HG02938 (cell line): ENCODE results near the gene RAB11FIP2.

ENCODE experiments used
- ATAC-seq: cut with Tn5 transposase; IDR thresholded peaks from one replicate; pipeline ENCODE4 v1.9.1; 2021; ENCODE audit warnings: mild to moderate bottlenecking, moderate library complexity; ENCODE audit not compliant: unreplicated experiment

RAB11FIP2 gene

DNA sequence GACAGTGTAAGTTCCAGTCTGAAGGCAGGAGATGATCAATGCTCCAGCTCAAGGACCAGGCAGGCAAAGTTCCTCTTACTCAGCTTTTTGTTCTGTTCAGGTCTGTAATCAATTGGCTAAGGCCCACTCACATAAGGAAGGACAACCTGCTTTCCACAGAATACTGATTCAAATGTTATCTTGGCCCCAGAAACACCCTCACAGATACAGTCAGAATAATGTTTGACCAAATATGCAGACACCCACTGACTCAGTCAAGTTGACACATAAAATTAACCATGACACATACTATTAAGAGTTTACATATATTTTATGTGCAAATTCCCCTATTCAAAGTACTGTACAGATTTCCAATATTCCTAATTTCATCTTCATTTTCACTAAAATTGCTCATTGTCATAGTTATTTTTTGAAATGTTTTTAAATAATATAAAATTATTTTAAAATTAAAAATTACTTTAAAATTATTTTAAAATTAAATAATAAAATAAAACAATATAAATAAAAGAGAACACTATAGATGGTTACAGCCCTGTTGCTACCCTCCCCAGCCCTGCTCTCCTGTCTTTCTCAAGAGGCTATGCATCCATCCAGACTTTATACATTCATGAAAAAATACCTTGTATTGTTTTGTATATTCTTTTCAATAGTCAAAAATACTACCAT is 59.4 kb downstream of the RAB11FIP2 start:
- ATAC-seq: no peak

DNA sequence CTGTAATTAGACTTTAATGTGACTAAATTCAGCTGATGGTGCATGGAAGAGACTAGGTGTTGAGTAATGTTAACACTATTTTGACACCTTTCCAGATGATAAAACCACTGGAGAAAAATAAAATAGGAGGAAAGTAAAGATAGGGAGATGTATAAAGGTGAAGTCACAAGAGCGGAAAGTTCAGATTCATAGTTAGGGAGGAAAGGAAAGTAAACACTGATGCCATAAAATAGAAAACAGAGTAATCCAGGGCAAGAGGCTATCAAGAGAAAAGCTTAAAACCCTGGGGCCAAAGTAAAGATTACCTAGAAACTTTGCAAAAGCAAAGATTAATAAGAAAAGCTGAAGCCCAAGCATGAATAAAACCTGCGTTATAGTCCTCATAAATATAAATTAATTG is 62.8 kb downstream of the RAB11FIP2 start:
- ATAC-seq: no peak

DNA sequence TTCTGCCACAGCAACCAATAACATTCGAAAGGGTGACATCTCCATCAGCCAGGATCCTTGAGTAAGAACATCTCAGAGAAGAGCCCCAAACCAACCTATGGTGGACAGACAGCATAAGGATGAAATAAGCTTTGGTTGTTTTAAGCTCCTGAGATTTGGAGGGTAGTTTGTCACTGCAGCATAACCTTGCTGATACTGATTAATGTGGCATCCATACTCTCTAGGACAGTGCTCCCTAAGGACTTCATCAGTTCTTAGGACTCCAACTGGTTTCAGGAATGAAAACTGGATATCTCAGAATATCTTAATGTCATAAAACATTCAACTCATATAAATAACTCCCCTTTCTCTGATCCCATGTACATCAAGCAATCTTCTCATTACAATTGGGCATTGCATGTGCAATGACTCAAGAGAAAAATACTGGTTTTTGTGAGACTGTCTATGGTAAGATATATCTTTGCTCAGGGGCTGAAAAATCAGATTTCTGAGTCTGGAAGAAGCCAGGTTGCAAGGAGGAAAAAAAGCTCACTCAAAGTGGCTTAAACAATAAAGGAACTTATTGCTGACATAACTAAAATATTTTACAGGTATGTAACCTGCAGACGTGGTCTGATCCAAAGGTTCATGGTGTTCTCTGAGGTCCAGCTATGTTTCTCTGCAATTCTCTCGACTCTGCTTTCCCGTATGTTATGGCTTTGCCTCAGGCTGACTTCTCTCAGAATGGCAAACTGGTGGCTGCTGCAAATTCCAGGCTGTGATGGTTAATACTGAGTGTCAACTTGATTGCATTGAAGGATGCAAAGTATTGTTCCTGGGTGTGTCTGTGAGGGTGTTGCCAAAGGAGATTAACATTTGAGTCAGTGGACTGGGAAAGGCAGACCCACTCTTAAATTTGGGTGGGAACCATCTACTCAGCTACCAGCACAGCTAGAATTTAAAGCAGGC is 65.7 kb downstream of the RAB11FIP2 start:
- no peak for ATAC-seq

DNA sequence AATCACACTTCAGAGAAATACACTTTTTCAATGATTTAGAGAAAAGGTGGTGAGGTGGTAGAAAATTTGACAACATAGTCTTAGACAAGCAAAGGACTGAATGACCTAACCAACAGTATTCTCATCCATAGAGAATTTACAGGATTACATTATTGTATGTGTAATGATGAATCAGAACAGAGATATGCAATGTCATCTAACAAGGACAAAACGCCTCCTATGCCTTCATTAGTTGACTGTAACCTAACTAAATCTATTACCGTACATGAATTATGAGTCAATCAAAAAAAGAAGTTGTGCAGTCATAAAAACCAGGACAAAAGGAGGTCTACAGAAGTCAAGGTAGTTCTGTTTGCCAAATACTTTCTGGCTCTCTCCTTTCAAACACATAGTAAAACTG is 66.5 kb downstream of the RAB11FIP2 start:
- no peak for ATAC-seq

DNA sequence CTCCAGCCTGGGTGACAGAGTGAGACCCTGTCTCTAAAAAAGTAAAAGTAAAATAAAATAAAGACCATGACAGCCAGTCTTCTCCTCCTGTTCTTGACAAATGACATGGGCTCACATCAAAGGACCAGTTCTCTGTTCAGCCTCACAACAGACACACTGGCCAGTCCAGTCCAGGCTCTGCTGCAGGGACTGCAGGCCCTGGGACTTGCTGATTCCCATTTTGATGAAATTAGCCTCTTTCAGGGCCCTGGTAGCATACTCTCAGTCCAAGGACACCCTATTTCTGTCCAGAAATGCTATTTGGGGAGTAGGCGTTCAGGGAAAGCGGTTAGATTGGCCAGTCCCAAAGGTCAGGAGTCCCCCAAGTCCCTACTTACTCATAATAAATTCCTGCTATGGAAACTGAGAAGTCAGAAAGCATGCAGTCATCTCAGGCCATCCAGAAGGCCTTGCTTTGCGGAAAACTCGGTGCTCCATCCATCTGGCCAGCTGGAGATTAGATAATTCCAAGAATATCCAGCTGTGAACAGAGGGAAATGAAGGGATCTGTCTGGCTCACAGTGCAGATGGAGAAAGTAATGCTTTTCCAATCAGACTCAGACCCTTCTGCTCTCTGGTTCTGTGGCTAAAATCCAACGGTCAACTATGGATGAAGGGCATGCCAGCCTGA is 74.4 kb downstream of the RAB11FIP2 start:
- no peak for ATAC-seq

DNA sequence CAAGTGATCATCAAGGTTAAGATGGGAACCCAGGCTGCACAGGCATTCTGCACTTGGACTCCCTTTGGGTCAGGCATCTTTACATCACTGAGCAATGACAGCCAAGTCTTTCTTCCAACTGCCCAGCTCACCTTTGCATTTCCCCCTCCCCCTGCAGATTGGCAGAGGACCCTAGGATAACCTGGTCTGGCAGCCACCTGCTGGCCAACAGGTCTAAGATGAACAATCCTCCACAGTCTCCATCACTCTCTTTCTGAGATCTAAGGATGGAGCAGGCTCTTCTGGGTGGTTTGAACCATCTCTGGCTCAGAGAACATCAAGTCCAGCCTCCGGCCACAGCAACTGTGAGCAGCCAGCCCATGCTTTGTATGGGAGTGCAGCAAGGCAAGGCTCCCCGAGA is 75.8 kb downstream of the RAB11FIP2 start:
- ATAC-seq: no peak

DNA sequence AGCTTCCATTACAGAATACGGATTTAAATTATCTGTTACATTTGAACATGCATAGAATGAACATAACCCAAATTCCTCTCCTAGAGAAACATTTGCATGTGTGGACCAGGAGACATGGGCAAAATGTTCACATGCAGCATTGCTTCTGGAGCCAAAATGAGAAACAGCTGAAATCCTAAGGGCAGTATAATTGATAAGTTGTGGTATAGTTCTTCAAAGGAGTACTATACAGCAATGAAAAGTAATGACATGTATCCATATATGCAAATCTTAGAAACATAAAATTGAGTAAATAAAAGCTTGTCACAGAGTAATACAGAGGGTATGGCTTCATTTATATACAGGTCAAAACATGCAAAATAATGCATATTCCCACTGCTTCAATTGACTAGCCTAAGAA is 77.1 kb downstream of the RAB11FIP2 start:
- ATAC-seq: no peak

DNA sequence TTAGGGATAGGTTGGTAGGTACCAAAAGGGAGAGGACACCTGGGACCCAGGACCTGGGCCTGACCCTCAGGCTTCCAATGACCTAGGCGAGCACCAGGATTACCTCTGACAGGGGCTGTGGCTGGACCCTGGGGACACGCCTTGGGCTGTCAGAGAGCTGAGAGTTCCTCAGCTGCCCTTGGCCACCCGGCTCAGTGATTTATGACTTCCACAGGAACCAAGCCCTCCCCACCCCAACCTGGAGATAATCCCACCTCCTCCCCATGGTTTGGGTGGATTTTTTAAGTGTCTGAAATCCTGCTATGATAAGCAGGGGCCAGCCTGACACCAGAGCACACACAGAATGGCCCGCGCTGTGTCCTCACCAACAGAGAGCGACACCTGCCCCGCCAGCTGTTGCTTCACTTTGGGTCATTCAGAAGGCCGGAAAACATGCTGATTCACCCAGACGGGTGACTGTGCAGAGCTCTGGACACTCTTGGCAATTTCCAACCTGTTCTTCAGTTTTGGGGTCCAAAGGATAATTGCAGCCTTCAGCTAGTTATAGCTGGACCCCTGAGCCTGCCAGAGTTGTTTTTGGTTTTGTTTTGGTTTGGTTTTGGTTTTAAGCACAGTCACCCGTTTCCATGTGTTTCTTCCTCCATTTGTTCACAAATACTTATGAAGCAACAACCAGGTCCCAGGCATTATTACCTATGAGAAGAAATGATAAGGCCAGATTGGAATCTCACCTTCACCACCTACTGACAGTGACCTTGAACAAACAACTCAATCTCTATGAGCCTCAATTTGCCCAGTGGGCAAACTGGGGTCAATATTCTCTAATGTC is 78.2 kb downstream of the RAB11FIP2 start:
- no peak for ATAC-seq

DNA sequence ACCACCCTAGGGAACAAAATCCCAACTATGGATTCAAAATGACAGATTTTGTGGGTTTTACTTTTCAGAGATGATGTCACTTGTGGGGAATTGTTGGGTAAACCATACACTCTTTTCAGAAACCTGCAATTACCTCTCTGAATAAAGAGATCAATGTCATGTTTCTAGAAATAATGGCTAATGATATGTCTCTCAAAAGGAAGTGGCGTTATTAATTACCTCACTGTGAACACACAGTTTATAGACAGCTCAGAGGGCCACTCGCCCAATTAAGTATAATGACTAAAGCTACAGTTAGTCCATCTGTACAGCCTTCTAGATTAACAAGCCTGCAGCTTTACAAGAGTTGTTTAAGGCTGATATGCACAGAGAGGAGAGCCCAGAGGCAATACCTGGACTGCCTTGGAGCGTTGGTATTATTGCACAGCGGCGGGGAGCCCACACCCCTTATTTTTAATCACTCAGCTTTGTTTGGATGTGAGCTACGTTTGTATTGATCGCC is 79.5 kb downstream of the RAB11FIP2 start:
- no peak for ATAC-seq

DNA sequence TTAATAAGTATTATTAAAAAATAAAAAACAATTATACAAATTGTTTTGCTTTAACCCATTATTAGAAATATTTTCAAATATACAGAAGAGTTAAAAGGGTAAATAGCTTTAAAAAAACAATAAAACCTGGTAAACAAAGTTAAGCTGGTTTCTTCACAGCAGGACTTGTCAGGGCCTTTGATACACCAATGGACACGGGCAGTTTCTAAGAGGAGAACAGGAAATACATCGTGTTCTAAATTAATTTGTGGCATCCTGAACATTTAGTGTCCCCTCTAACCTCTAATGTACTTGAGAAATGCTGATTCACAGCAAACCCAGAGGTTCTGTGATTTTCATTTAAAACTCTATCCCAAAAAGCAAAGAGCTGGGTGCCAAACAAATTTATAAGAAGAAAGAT is 80.8 kb downstream of the RAB11FIP2 start:
- no peak for ATAC-seq

DNA sequence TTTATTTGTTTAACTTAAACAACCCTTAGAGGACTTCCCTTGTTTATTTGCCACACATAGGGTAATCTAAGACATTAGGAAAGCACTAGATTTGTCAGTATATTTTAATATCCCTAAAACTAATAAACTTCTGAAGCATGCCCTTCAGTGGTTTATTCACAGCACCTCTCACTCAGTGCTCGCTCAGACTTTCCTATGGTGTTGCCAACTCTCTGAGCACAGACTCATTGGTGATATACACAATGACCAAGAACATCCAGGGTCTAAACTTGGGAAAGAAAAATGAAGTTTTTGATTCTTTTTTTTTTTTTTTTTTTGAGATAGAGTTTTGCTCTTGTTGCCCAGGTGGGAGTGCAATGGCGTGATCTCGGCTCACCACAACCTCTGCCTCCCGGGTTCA is 82.2 kb downstream of the RAB11FIP2 start:
- ATAC-seq: no peak

DNA sequence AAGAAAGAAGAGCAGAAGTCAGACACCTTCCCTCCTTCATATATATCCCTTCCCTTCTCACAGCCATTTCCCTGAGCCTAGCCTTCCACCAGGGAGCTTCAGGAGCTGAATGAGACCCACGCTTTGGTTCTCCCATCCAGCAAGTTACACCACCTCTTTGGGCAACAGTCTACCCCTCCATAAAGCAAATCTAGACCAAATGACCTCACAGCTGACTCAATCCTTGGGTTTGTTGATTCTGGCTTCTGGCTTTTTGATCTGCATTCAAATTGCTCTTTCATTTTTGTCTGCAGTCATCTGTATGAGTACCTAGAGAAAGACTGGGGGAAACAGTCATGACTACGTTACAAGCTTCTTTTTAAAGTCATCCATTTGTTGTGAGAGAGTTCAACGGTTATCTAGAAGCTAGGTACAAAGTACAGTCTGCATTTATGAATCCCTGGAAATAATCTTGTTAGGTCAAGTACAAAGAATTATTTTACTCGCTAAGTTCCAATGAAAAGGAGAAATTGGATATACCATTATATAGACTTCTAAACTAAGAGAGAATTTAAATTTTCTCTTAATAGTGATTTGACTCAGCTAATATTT is 86.3 kb downstream of the RAB11FIP2 start:
- no peak for ATAC-seq

DNA sequence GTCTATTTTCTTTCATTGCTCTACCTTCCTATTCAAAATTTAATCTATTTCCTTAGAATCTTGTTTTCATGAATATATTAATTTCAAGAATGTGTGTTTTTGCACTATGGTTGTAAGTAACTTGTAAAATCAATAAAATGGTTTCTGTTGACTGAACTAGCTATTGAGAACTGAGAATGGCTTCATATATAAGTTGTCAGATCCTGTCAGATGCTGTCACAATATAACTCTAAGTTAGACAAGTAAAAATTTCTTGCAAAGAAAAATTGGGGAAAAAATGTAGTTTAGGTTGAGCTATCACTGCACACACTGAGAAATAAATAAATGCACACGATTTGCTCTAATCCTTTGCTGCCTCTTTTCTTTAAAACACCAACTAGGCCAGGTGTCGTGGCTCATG is 89.8 kb downstream of the RAB11FIP2 start:
- no peak for ATAC-seq

DNA sequence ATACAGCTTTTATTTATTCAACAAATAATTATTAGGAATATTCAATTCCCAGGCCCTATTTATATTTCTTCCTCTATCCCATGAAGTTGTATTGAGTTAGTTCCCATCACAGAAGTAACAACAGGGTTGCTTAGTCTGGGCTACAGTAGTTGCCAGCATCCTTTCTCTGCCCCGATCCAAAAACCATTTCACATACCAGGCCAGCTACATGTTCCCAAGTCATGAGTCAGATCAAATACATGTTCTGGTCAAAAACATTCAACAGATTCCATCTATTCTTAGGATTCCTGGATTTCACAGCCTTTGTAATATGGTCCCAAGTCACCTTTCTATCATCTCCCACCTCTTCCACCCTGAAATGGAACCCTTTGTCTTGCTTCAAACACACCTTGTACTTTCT is 91.6 kb downstream of the RAB11FIP2 start:
- no peak for ATAC-seq
